Measurements from ENCODE around the gene ARHGAP22.

The ARHGAP22 gene

GRCh38 chr10:48607356-48608278, 2.7 kb upstream of the ARHGAP22 start:
- no peak for DNase-seq (ENCODE audit: extremely low read depth in 1 of 2, low read depth in 1 of 2)

GRCh38 chr10:48606530-48607355, 1.9 kb upstream of the ARHGAP22 start:
- DNase-seq (ENCODE audit: extremely low read depth in 1 of 2, low read depth in 1 of 2), result no peak

- no peak for DNase-seq (ENCODE audit: extremely low read depth in 1 of 2, low read depth in 1 of 2)
These were observed 1.1 kb upstream of the ARHGAP22 start for GRCh38 chr10:48605786-48606529.

GRCh38 chr10:48604039-48604990, 558 bp downstream of the ARHGAP22 start:
- DNase-seq (ENCODE audit: extremely low read depth in 1 of 2, low read depth in 1 of 2), result no peak

- DNase-seq (ENCODE audit: extremely low read depth in 1 of 2, low read depth in 1 of 2), result no peak
These were observed 1.3 kb downstream of the ARHGAP22 start for GRCh38 chr10:48603421-48604038.

GRCh38 chr10:48602401-48603135, 2.3 kb downstream of the ARHGAP22 start:
- no peak for DNase-seq (ENCODE audit: extremely low read depth in 1 of 2, low read depth in 1 of 2)

- no peak for DNase-seq (ENCODE audit: extremely low read depth in 1 of 2, low read depth in 1 of 2)
These were observed 3.1 kb downstream of the ARHGAP22 start for GRCh38 chr10:48601789-48602188.

- no peak for DNase-seq (ENCODE audit: extremely low read depth in 1 of 2, low read depth in 1 of 2)
These were observed 4.0 kb downstream of the ARHGAP22 start for GRCh38 chr10:48600645-48601505.

- DNase-seq (ENCODE audit: extremely low read depth in 1 of 2, low read depth in 1 of 2), result no peak
These were observed 5.1 kb downstream of the ARHGAP22 start for GRCh38 chr10:48599830-48600134.

GRCh38 chr10:48598936-48599829, 5.7 kb downstream of the ARHGAP22 start:
- DNase-seq (ENCODE audit: extremely low read depth in 1 of 2, low read depth in 1 of 2), result no peak

- no peak for DNase-seq (ENCODE audit: extremely low read depth in 1 of 2, low read depth in 1 of 2)
These were observed 6.5 kb downstream of the ARHGAP22 start for GRCh38 chr10:48598243-48598935.

- DNase-seq (ENCODE audit: extremely low read depth in 1 of 2, low read depth in 1 of 2), result no peak
These were observed 9.3 kb downstream of the ARHGAP22 start for GRCh38 chr10:48595539-48595932.

- DNase-seq (ENCODE audit: extremely low read depth in 1 of 2, low read depth in 1 of 2), result no peak
These were observed 9.9 kb downstream of the ARHGAP22 start for GRCh38 chr10:48594803-48595538.

GRCh38 chr10:48594371-48594770, 10.5 kb downstream of the ARHGAP22 start:
- no peak for DNase-seq (ENCODE audit: extremely low read depth in 1 of 2, low read depth in 1 of 2)

- no peak for DNase-seq (ENCODE audit: extremely low read depth in 1 of 2, low read depth in 1 of 2)
These were observed 12.5 kb downstream of the ARHGAP22 start for GRCh38 chr10:48592346-48592745.

GRCh38 chr10:48590945-48591344, 13.9 kb downstream of the ARHGAP22 start:
- DNase-seq (ENCODE audit: extremely low read depth in 1 of 2, low read depth in 1 of 2), result no peak

Measured in activated CD8-positive, alpha-beta memory T cell treated with anti-CD3 and anti-CD28 coated beads for 1 hour (primary cell).